ENCODE data around the gene FARP2.

The FARP2 gene

DNA sequence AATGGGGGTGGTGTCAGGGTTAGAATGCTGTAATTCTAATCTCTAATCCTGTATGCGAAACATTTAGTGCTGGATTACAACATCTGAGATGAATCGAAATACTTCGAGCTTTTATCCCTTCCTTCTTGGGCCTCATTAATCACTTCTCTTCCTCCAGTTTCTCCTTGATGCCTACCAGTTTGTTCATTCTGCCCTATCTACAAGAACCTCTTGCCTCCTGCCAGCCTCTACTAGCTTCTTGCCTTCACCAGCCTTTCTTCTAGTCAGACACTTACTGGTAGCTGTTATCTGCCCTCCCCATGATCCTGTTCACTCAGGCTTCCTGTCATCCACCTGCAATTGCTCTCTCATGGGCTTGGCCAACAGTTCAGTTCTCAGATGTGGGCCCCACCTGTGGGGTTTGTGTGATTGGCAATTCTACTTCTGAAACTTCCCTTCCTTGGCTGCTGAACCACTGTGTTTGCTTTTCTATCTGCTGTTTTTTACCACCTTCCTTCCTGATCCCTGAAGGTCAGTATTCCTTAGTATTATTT, 15.4 kb upstream of the FARP2 start:
- H3K4me3 ChIP-seq (ENCODE audit: low read depth, low read length): no peak overlapping the region
- TF ChIP-seq CTCF (IDR thresholded peaks at IDR 0.05; ENCODE audit: low read depth, low read length): no peak
- in situ Hi-C loops (cut with HindIII; ENCODE audit: low sequenced_read_pairs): no loop called here
- no peak for DNase-seq (ENCODE audit: low read depth, low spot score)

DNA sequence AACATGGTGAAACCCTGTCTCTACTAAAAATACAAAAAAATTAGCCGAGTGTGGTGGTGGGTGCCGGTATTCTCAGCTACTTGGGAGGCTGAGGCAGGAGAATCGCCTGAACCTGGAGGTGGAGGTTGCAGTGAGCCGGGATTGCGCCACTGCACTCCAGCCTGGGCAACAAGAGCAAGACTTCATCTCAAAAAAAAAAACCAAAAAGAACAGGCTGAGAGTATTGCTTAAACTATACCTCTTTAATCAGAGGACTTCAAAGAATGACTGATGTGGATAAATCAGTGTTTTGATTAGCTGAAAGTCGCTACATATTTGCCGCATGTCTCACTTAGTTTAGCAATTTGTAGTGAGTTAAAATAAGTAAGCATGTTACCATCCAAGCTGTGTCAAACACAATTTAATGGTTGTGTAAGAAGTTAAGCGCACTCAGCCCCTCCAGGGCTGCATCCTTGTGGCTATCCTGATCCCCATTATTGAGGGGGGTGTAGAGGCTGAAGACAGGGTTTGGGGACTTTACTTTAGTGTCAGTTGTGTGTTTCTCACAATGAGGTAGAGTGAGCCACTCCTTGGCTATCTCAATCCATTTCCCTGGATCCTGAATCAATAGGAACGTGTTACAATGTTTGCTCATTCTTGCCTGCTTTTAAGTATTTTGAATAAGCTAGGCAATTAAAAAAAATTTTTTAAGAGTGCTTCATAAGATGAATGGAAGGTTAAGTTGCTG, 11.0 kb upstream of the FARP2 start:
- H3K4me3 ChIP-seq (ENCODE audit: low read depth, low read length): no peak overlapping the region
- DNase-seq (ENCODE audit: low read depth, low spot score): no peak
- in situ Hi-C loops (cut with HindIII; ENCODE audit: low sequenced_read_pairs): no loop called here
- no peak for TF ChIP-seq CTCF (IDR thresholded peaks at IDR 0.05; ENCODE audit: low read depth, low read length)

DNA sequence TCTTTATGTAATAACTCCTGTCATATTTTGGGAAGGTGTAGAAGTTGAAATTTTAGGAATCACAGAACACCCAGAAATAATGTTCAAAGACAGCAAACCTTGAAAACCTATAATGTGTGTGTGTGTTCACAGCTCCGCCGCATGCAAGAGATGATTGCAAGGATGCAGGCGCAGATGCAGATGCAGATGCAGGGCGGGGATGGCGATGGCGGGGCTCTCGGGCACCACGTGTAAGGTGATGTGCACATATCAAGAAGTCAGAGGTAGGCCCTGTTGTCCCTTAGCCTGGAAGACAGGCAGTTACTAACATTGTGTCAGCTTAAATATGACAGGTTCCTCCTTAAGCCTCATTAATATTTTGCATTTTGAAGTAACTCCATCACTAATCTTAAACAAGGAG, 6.1 kb upstream of the FARP2 start:
- H3K4me3 ChIP-seq (ENCODE audit: low read depth, low read length): no peak overlapping the region
- no peak for DNase-seq (ENCODE audit: low read depth, low spot score)
- TF ChIP-seq CTCF (IDR thresholded peaks at IDR 0.05; ENCODE audit: low read depth, low read length): no peak
- in situ Hi-C loops (cut with HindIII; ENCODE audit: low sequenced_read_pairs): no loop called here

- H3K4me3 ChIP-seq (ENCODE audit: low read depth, low read length): no peak overlapping the region
- no peak for DNase-seq (ENCODE audit: low read depth, low spot score)
- TF ChIP-seq CTCF (IDR thresholded peaks at IDR 0.05; ENCODE audit: low read depth, low read length): no peak
- in situ Hi-C loops (cut with HindIII; ENCODE audit: low sequenced_read_pairs): no loop called here
Measured at GRCh38 chr2:241350530-241350877, 5.6 kb upstream of the FARP2 start.

GRCh38 chr2:241350878-241351639, 5.0 kb upstream of the FARP2 start:
- no peak for TF ChIP-seq CTCF (IDR thresholded peaks at IDR 0.05; ENCODE audit: low read depth, low read length)
- in situ Hi-C loops (cut with HindIII; ENCODE audit: low sequenced_read_pairs): no loop called here
- DNase-seq (ENCODE audit: low read depth, low spot score): no peak
- H3K4me3 ChIP-seq (ENCODE audit: low read depth, low read length): no peak overlapping the region

DNA sequence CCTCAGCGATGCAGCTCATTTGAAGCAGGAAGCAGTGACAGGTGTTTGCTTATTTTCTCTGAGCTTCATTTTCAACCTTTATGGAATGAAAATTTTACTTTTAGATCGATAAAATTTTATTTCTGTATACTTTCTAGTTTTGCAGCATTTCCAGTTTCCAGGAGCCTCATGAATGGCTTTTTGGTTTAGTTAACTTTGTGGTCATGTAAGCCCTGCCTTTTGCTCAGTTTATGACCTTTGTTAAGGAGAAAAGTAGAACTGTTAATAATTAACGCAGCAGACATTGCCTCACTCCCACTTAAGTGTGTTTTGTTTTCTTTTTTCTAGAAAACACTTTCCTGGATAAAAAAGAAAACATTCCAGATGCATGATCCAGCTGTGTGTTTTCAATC, 4.4 kb upstream of the FARP2 start:
- no peak for TF ChIP-seq CTCF (IDR thresholded peaks at IDR 0.05; ENCODE audit: low read depth, low read length)
- in situ Hi-C loops (cut with HindIII; ENCODE audit: low sequenced_read_pairs): no loop called here

More for the DNA sequence above, 4.4 kb upstream of the FARP2 start:
- no peak overlapping the region for H3K4me3 ChIP-seq (ENCODE audit: low read depth, low read length)
- no peak for DNase-seq (ENCODE audit: low read depth, low spot score)

Data from astrocyte of the spinal cord (primary cell).